Bronchial epithelial cell (primary cell): ENCODE data around the gene EIF4EBP2. TPM values are rescaled to one million over a fixed set of nuclear protein-coding genes. Genes with fewer than 3 reads are reported as not detected.
A peak's percentile ranks its signal among the peaks of the same experiment; 100 is the strongest.

ENCODE experiments used
- DNase-seq: peaks from one replicate; pipeline ENCODE4 v3.0.0-alpha.2; 2010; ENCODE audit warnings: low read depth
- FAIRE-seq: peaks from 2 replicates; lab custom pipeline; 2011; peaks lifted over from hg19 to GRCh38; lab: Jason Lieb, UNC
- H3K27me3 ChIP-seq: 2 replicates; pipeline ENCODE4 v1.5.1; 2011; ENCODE audit warnings: low read length; ENCODE audit not compliant: control insufficient read depth, insufficient read depth
- H3K36me3 ChIP-seq: 2 replicates; pipeline ENCODE4 v1.5.1; 2011; ENCODE audit warnings: low read length; ENCODE audit not compliant: control insufficient read depth, insufficient read depth
- H3K4me3 ChIP-seq: 2 replicates; pipeline ENCODE4 v1.5.1; 2011; ENCODE audit warnings: mild to moderate bottlenecking, low read depth, low read length, control low read depth
- CTCF ChIP-seq: IDR thresholded peaks from 2 replicates; pipeline ENCODE4 v1.5.1; 2011; ENCODE audit warnings: mild to moderate bottlenecking, moderate library complexity, low read length, control low read depth, inconsistent platforms; ENCODE audit not compliant: insufficient read depth, severe bottlenecking
- total RNA-seq: library from RNA; depleted of rRNA; stranded (reverse); fragments of >200 nt; gene quantifications from 2 replicates; pipeline ENCODE4 v1.2.1, GENCODE V29; 2014

The EIF4EBP2 gene
- total RNA-seq, 1 donor from 2014 or later = 7.9 TPM

GRCh38 chr10:70412356-70412755, 8.4 kb downstream of the EIF4EBP2 start:
- DNase-seq (no peak), FAIRE-seq (no peak)
- Histone ChIP-seq H3K36me3 (no peaks in the 10 kb centered on the region), H3K27me3 (no peaks in the 10 kb centered on the region), H3K4me3 (no peak overlapping the region)
- no peak for TF ChIP-seq CTCF

- TF ChIP-seq CTCF = no peak
- peaks cover 12% of the 10 kb centered on the region for H3K36me3 ChIP-seq
- no peaks in the 10 kb centered on the region for H3K27me3 ChIP-seq
- H3K4me3 ChIP-seq = no peak overlapping the region
- DNase-seq = peak; percentile 24
- no peak for FAIRE-seq
These were observed 13.6 kb downstream of the EIF4EBP2 start for GRCh38 chr10:70417568-70417967.

- DNase-seq = peak; percentile 61
- Histone ChIP-seq H3K36me3 (peaks cover 12% of the 10 kb centered on the region), H3K27me3 (no peaks in the 10 kb centered on the region), H3K4me3 (no peak overlapping the region)
- FAIRE-seq = no peak
- TF ChIP-seq CTCF = no peak
These were observed 14.3 kb downstream of the EIF4EBP2 start for GRCh38 chr10:70418229-70418628.

GRCh38 chr10:70418713-70419112, 14.8 kb downstream of the EIF4EBP2 start:
- no peak for FAIRE-seq
- DNase-seq = no peak
- H3K4me3 ChIP-seq = no peak overlapping the region
- no peaks in the 10 kb centered on the region for H3K27me3 ChIP-seq
- no peak for TF ChIP-seq CTCF
- H3K36me3 ChIP-seq = peaks cover 12% of the 10 kb centered on the region

GRCh38 chr10:70424320-70424719, 20.4 kb downstream of the EIF4EBP2 start:
- Histone ChIP-seq H3K36me3 (peaks cover 20% of the 10 kb centered on the region), H3K27me3 (no peaks in the 10 kb centered on the region), H3K4me3 (no peak overlapping the region)
- no peak for FAIRE-seq
- no peak for DNase-seq
- TF ChIP-seq CTCF = no peak

GRCh38 chr10:70425096-70425495, 21.2 kb downstream of the EIF4EBP2 start:
- DNase-seq = no peak
- TF ChIP-seq CTCF = no peak
- Histone ChIP-seq H3K4me3 (no peak overlapping the region), H3K36me3 (peaks cover 18% of the 10 kb centered on the region), H3K27me3 (no peaks in the 10 kb centered on the region)
- no peak for FAIRE-seq
